Measurements from ENCODE around the gene SETD5. TPM values are rescaled to one million over a fixed set of nuclear protein-coding genes. Genes with fewer than 3 reads are reported as not detected.

Gene SETD5
- polyA plus RNA-seq, 1 donor (not counting 4 experiments of a cell fraction or from before 2014, with no cell fraction given): 37.8 TPM

GRCh38 chr3:9384141-9384828, 13.1 kb upstream of the SETD5 start:
- Histone ChIP-seq H3K27ac (ENCODE audit: control insufficient read depth, insufficient read depth, low read length) (no peak overlapping the region), H3K9ac (ENCODE audit: control insufficient read depth, extremely low read depth, insufficient read depth, low read length) (no peak overlapping the region)

DNA sequence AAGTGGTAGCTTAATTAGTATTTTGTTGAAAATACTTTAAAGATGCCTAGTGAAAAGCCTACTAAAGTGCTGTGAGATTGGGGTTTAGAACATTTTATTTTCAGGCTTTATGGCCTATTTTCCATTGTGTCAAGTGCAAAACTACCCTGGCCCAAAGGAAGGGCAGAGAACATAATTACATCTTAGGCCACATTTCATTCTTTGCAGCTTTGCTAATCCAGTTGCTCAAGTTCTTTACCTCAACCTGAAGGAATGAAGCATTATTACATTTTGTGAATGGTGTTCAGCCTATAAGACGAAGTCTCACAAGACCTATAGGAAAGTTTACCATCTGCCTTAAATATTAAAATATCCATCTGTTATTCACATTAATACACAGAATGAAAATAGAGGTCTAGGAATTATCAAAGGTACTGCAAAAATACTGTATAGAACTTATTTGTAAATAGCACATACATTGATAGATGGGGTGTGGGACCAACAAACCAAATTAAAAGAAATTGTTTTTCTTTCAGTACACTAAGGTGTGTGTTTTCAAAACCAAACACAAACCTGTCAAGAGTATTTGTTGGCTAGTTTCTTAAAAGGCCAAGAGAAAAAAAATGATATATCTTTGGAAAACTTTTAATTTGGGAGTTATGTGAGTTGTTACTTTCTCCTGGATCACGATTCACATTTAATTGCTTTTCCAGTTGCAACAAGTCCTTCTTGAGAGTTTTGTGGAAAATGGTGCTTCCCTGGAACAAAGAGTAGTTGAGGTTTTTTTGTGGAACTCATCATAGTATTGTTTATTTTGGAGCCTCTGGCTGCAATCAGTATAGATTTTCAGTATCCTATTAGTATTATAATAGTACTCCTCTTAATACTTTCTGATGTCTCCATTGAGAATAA, 12.0 kb upstream of the SETD5 start:
- no peaks in the 10 kb centered on the region for H3K27me3 ChIP-seq (ENCODE audit: control insufficient read depth, extremely low read depth, insufficient read depth, low read length)
- TF ChIP-seq, protein P1, sequence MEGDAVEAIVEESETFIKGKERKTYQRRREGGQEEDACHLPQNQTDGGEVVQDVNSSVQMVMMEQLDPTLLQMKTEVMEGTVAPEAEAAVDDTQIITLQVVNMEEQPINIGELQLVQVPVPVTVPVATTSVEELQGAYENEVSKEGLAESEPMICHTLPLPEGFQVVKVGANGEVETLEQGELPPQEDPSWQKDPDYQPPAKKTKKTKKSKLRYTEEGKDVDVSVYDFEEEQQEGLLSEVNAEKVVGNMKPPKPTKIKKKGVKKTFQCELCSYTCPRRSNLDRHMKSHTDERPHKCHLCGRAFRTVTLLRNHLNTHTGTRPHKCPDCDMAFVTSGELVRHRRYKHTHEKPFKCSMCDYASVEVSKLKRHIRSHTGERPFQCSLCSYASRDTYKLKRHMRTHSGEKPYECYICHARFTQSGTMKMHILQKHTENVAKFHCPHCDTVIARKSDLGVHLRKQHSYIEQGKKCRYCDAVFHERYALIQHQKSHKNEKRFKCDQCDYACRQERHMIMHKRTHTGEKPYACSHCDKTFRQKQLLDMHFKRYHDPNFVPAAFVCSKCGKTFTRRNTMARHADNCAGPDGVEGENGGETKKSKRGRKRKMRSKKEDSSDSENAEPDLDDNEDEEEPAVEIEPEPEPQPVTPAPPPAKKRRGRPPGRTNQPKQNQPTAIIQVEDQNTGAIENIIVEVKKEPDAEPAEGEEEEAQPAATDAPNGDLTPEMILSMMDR (optimal IDR thresholded peaks at IDR 0.05 in 1 of 3, IDR thresholded peaks at IDR 0.05 in 1 of 3, conservative IDR thresholded peaks at IDR 0.05 in 1 of 3; ENCODE audit: extremely low read depth in 1 of 3, insufficient read depth in 2 of 3, low read length in 3 of 3): no peak
- no peak for TF ChIP-seq EZH2 (IDR thresholded peaks at IDR 0.05; ENCODE audit: low read length)
- H3K9ac ChIP-seq (ENCODE audit: control insufficient read depth, extremely low read depth, insufficient read depth, low read length): no peak overlapping the region
- H3K79me2 ChIP-seq (ENCODE audit: control insufficient read depth, insufficient read depth, low read length): peaks cover 14% of the 10 kb centered on the region
- H3K9me1 ChIP-seq (ENCODE audit: control insufficient read depth, extremely low read depth, insufficient read depth, low read length): no peaks in the 10 kb centered on the region
- no peaks in the 10 kb centered on the region for H3K9me3 ChIP-seq (ENCODE audit: control insufficient read depth, low read depth, low read length)
- dilution Hi-C loops (cut with MboI; ENCODE audit: extremely low pct_ligation_motif_present, low sequenced_read_pairs): no loop called here
- no peak overlapping the region for H2AFZ ChIP-seq (ENCODE audit: control insufficient read depth, low read length)
- no peak overlapping the region for H3K4me3 ChIP-seq (ENCODE audit: control insufficient read depth in 2 of 3, extremely low read depth in 1 of 3, insufficient read depth in 2 of 3, low read depth in 1 of 3, low read length in 3 of 3)
- no peak overlapping the region for H3K27ac ChIP-seq (ENCODE audit: control insufficient read depth, insufficient read depth, low read length)
- no peak for DNase-seq (ENCODE audit: low read depth, low spot score)
- peaks cover 16% of the 10 kb centered on the region for H3K4me1 ChIP-seq (ENCODE audit: control insufficient read depth, extremely low read depth, insufficient read depth, low read length)
- peaks cover 5% of the 10 kb centered on the region for H4K20me1 ChIP-seq (ENCODE audit: control insufficient read depth, extremely low read depth, insufficient read depth, low read length)
- H3K4me2 ChIP-seq (ENCODE audit: control insufficient read depth, extremely low read depth, insufficient read depth, low read depth, low read length): no peak overlapping the region
- peaks cover 14 to 40% of the 10 kb centered on the region in 2 experiments for H3K36me3 ChIP-seq (ENCODE audit: control insufficient read depth in 2 of 2, extremely low read depth in 1 of 2, insufficient read depth in 2 of 2, low read length in 2 of 2)
- no peak for FAIRE-seq

More at GRCh38 chr3:9384141-9384828, 13.1 kb upstream of the SETD5 start:
- peaks cover 5% of the 10 kb centered on the region for H3K79me2 ChIP-seq (ENCODE audit: control insufficient read depth, insufficient read depth, low read length)
- H3K9me1 ChIP-seq (ENCODE audit: control insufficient read depth, extremely low read depth, insufficient read depth, low read length): no peaks in the 10 kb centered on the region
- no peak overlapping the region for H3K4me3 ChIP-seq (ENCODE audit: control insufficient read depth in 2 of 3, extremely low read depth in 1 of 3, insufficient read depth in 2 of 3, low read depth in 1 of 3, low read length in 3 of 3)
- FAIRE-seq: no peak
- H4K20me1 ChIP-seq (ENCODE audit: control insufficient read depth, extremely low read depth, insufficient read depth, low read length): peaks cover 5% of the 10 kb centered on the region
- no peak overlapping the region for H2AFZ ChIP-seq (ENCODE audit: control insufficient read depth, low read length)
- no peak overlapping the region for H3K4me2 ChIP-seq (ENCODE audit: control insufficient read depth, extremely low read depth, insufficient read depth, low read depth, low read length)
- no peaks in the 10 kb centered on the region for H3K9me3 ChIP-seq (ENCODE audit: control insufficient read depth, low read depth, low read length)
- no peak for DNase-seq (ENCODE audit: low read depth, low spot score)
- no peaks in the 10 kb centered on the region for H3K27me3 ChIP-seq (ENCODE audit: control insufficient read depth, extremely low read depth, insufficient read depth, low read length)
- dilution Hi-C loops (cut with MboI; ENCODE audit: extremely low pct_ligation_motif_present, low sequenced_read_pairs): no loop called here
- peaks cover 9 to 40% of the 10 kb centered on the region in 2 experiments for H3K36me3 ChIP-seq (ENCODE audit: control insufficient read depth in 2 of 2, extremely low read depth in 1 of 2, insufficient read depth in 2 of 2, low read length in 2 of 2)
- H3K4me1 ChIP-seq (ENCODE audit: control insufficient read depth, extremely low read depth, insufficient read depth, low read length): peaks cover 11% of the 10 kb centered on the region
- TF ChIP-seq, protein P1 (optimal IDR thresholded peaks at IDR 0.05 in 1 of 3, IDR thresholded peaks at IDR 0.05 in 1 of 3, conservative IDR thresholded peaks at IDR 0.05 in 1 of 3; ENCODE audit: extremely low read depth in 1 of 3, insufficient read depth in 2 of 3, low read length in 3 of 3): no peak
- TF ChIP-seq EZH2 (IDR thresholded peaks at IDR 0.05; ENCODE audit: low read length): no peak
